Activated CD8-positive, alpha-beta T cell treated with anti-CD3 and anti-CD28 coated beads for 36 hours (primary cell): ENCODE data around the gene COL1A1. TPM values are rescaled to one million over a fixed set of nuclear protein-coding genes. Genes with fewer than 3 reads are reported as not detected.
A peak's percentile ranks its signal among the peaks of the same experiment; 100 is the strongest.

Experiments
- ATAC-seq: fragments of 200-7000 bp; cut with Tn5 transposase; one replicate; pipeline ENCODE4 v1.10.0; 2021; ENCODE audit warnings: mild to moderate bottlenecking, moderate library complexity
- CTCF ChIA-PET: fragments of 350-600 bp; sonication (Branson Sonifier 250); formaldehyde crosslinking; loops from one replicate; lab custom pipeline; 2021; ENCODE audit warnings: antibody characterized with exemption; lab: Charles Lee
- POLR2A ChIA-PET: fragments of 350-600 bp; sonication (Branson Sonifier 250); formaldehyde crosslinking; loops from one replicate; lab custom pipeline; 2021; ENCODE audit warnings: antibody characterized with exemption; lab: Charles Lee
- DNase-seq: peaks from one replicate; pipeline ENCODE4 v3.0.0-alpha.2; 2020
- H3K27ac Mint-ChIP-seq: one replicate; pipeline ENCODE4 v1.8.0; 2021; ENCODE audit warnings: mild to moderate bottlenecking, mixed read lengths
- H3K27me3 Mint-ChIP-seq: one replicate; pipeline ENCODE4 v1.8.0; 2021; ENCODE audit warnings: mixed read lengths
- H3K36me3 Mint-ChIP-seq: one replicate; pipeline ENCODE4 v1.8.0; 2021; ENCODE audit warnings: low read depth, mixed read lengths
- H3K4me1 Mint-ChIP-seq: one replicate; pipeline ENCODE4 v1.8.0; 2021; ENCODE audit warnings: low read depth, mixed read lengths
- H3K4me3 Mint-ChIP-seq: one replicate; pipeline ENCODE4 v1.8.0; 2021; ENCODE audit warnings: mild to moderate bottlenecking, moderate library complexity, mixed read lengths
- H3K9me3 Mint-ChIP-seq: one replicate; pipeline ENCODE4 v1.8.0; 2021; ENCODE audit warnings: mixed read lengths
- intact Hi-C: fragments of 100-400 bp; cut with micrococcal nuclease; formaldehyde crosslinking; loops from one replicate; pipeline ENCODE4 v1.10.0; 2022
- total RNA-seq, 2 experiments: library from RNA; stranded (reverse); gene quantifications; one replicate each; pipeline ENCODE4 v1.2.3, GENCODE V29; 2021
- TF ChIP-seq, protein P1 (sequence below): fragments of 200-600 bp; IDR thresholded peaks from one replicate; pipeline ENCODE4 v1.8.0; 2022; ENCODE audit warnings: antibody characterized with exemption, mild to moderate bottlenecking

COL1A1 gene
- total RNA-seq, 2 experiments from 2014 or later = 0.92 to 1.0 TPM

- ATAC-seq = no peak
Observed at GRCh38 chr17:50203086-50203485, 1.7 kb upstream of the COL1A1 start.

DNA sequence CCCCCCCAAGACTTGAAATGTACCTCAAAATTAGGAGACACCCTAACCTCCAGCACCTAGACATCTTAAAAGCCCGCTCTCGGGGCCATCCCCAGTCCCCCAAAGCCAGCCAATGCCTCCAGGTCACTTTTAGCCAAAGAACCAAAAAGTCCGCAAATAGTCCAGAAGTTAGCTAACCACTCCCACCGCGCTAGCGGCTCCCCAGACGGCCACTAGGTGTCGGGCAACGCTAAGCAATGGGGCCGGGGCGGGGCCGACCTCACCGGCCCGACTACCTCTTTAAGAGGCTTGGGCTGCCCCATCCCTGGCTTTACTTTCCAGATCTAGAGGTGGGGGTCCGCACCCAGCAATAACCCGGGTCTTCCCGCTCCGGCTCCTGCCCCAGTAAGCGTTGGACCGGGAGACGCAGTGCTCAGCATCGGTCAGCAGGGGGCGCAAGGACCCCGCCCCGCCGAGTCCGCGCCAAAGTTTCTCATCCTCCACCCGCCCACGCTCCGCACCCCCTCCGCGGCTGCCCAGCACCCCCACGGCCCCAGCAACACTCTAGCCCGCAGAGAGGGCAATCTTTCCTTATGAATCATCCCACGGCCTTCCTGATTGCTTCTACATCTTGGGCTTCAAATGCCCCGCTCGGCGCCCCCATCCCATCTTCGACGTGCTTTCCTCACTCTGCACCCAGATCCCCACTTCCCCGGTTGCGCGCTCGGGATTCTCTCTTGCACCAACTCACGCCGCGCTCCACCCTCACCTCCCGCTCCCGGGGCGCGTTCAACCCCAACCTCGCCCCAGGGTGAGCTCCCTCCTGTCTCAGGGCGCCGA, 765 bp downstream of the COL1A1 start:
- intact Hi-C loops = loop anchor here (2.0 kb wide), 1 partner anchor 96 kb away; no protein-coding TSS in a partner anchor
- Mint-ChIP-seq H3K36me3 (no peaks in the 10 kb centered on the region), H3K27me3 (peaks cover 47% of the 10 kb centered on the region), H3K27ac (no peak overlapping the region), H3K4me1 (peaks cover 20% of the 10 kb centered on the region), H3K9me3 (no peaks in the 10 kb centered on the region), H3K4me3 (peak overlapping the region; percentile 67)
- CTCF ChIA-PET = interaction anchor here (0.6 to 6.8 kb wide), 62 partner anchors 8 to 1168 kb away, joined by 3 to 209 read pairs (median 4); partner anchors contain the start of genes LRRC59, RSAD1, SAMD14 and TMEM92
- DNase-seq (peak; percentile 90), ATAC-seq (peak; percentile 78)
- TF ChIP-seq, protein P1, sequence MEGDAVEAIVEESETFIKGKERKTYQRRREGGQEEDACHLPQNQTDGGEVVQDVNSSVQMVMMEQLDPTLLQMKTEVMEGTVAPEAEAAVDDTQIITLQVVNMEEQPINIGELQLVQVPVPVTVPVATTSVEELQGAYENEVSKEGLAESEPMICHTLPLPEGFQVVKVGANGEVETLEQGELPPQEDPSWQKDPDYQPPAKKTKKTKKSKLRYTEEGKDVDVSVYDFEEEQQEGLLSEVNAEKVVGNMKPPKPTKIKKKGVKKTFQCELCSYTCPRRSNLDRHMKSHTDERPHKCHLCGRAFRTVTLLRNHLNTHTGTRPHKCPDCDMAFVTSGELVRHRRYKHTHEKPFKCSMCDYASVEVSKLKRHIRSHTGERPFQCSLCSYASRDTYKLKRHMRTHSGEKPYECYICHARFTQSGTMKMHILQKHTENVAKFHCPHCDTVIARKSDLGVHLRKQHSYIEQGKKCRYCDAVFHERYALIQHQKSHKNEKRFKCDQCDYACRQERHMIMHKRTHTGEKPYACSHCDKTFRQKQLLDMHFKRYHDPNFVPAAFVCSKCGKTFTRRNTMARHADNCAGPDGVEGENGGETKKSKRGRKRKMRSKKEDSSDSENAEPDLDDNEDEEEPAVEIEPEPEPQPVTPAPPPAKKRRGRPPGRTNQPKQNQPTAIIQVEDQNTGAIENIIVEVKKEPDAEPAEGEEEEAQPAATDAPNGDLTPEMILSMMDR = peak; percentile 100
- POLR2A ChIA-PET = interaction anchor here (0.8 to 2.2 kb wide), 4 partner anchors 12 to 73 kb away, joined by 3 to 9 read pairs (median 4); partner anchors contain the start of gene TMEM92

More at GRCh38 chr17:50203086-50203485, 1.7 kb upstream of the COL1A1 start:
- Mint-ChIP-seq H3K4me1 (peaks cover 26% of the 10 kb centered on the region), H3K27ac (no peak overlapping the region), H3K27me3 (peaks cover 61% of the 10 kb centered on the region), H3K4me3 (no peak overlapping the region), H3K9me3 (no peaks in the 10 kb centered on the region), H3K36me3 (no peaks in the 10 kb centered on the region)
- ChIA-PET POLR2A (interaction anchor here (0.6 kb wide), 1 partner anchor 218 kb away, joined by 3 read pairs; no protein-coding TSS in a partner anchor), CTCF (interaction anchor here (3.1 to 6.8 kb wide), 7 partner anchors 13 to 111 kb away, joined by 10 to 209 read pairs (median 49); partner anchors contain the start of gene TMEM92)
- intact Hi-C loops = no loop called here
- DNase-seq = no peak
- TF ChIP-seq, protein P1 = no peak

DNA sequence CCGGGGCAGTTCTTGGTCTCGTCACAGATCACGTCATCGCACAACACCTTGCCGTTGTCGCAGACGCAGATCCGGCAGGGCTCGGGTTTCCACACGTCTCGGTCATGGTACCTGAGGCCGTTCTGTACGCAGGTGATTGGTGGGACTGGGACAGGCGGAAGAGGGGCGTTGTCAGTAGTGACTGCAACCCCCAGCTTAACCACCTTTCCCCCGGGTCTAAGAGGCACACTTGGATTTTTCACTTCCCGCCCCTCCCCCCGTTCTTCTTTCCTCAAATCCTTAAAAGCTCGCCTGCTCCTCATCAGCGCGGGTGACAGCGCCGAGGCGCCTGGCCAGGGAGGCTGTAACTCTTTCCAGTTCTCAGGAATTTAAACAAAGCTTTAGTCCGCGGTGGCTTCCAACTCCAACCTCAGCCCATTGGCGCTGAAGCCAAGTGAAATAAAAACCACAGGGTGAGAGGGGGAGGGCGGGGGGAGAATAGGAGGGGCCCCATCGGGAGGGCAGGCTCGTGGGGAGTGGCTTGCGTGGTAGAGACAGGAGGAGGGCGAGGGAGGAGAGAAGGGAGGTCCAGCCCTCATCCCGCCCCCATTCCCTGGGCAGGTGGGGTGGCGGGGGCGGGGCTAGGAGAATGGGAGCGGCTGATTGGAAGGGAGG, 1.5 kb downstream of the COL1A1 start:
- TF ChIP-seq, protein P1 = no peak
- no peaks in the 10 kb centered on the region for H3K36me3 Mint-ChIP-seq
- ATAC-seq (peak; percentile 82), DNase-seq (peak; percentile 80)
- CTCF ChIA-PET = interaction anchor here (0.6 to 6.8 kb wide), 51 partner anchors 9 to 1167 kb away, joined by 3 to 209 read pairs (median 5); partner anchors contain the start of genes LRRC59, RSAD1, SAMD14 and TMEM92
- no peaks in the 10 kb centered on the region for H3K9me3 Mint-ChIP-seq
- POLR2A ChIA-PET = interaction anchor here (0.8 to 1.3 kb wide), 3 partner anchors 61 to 74 kb away, joined by 3 to 4 read pairs (median 3); partner anchors contain the start of gene TMEM92
- H3K27me3 Mint-ChIP-seq = peaks cover 40% of the 10 kb centered on the region
- peaks cover 20% of the 10 kb centered on the region for H3K4me1 Mint-ChIP-seq
- intact Hi-C loops = loop anchor here (2.0 kb wide), 2 partner anchors 31 to 97 kb away; no protein-coding TSS in a partner anchor
- peak overlapping the region; percentile 67 for H3K4me3 Mint-ChIP-seq
- peak overlapping the region; percentile 55 for H3K27ac Mint-ChIP-seq

DNA sequence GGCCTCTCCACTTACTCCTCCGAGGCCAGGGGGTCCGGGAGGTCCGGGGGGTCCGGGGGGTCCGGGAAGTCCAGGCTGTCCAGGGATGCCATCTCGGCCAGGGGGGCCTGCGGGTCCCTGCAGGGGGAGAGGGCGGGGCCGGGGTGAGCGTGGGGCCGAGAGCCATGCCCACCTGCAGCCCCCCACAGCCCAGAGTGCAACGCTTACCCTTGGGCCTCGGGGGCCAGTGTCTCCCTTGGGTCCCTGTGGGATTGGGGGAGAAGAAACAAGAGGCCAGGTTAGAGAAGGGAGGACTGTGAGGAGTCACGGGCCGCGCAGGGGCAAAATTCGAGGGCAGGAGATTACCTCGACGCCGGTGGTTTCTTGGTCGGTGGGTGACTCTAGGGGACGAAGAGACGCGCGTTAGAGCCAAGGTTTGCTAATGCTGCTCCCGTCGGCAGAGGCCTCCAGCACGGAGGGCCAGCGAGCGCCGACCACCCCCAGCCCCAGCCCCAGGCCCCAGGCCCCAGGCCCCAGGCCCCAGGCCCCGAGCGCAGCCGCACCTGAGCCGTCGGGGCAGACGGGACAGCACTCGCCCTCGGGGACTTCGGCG, 2.1 kb downstream of the COL1A1 start:
- Mint-ChIP-seq H3K9me3 (no peaks in the 10 kb centered on the region), H3K27me3 (peaks cover 39% of the 10 kb centered on the region), H3K4me3 (peak overlapping the region; percentile 67), H3K4me1 (peaks cover 20% of the 10 kb centered on the region), H3K27ac (no peak overlapping the region), H3K36me3 (no peaks in the 10 kb centered on the region)
- ChIA-PET CTCF (interaction anchor here (1.0 to 6.8 kb wide), 30 partner anchors 17 to 244 kb away, joined by 3 to 209 read pairs (median 8); partner anchors contain the start of genes SAMD14 and TMEM92), POLR2A (interaction anchor here (1.3 kb wide), 1 partner anchor 71 kb away, joined by 4 read pairs; no protein-coding TSS in a partner anchor)
- TF ChIP-seq, protein P1 = no peak
- DNase-seq (no peak), ATAC-seq (no peak)
- intact Hi-C loops = loop anchor here (2.0 kb wide), 1 partner anchor 31 kb away; no protein-coding TSS in a partner anchor
